Breast epithelium (tissue), 4 donors: ENCODE measurements around the gene EXOC3L1. TPM values are rescaled to one million over a fixed set of nuclear protein-coding genes. Genes with fewer than 3 reads are reported as not detected.

ENCODE experiments used
- DNase-seq, 2 donors: peaks; one replicate each; pipeline ENCODE4 v3.0.0-alpha.2; 2019; ENCODE audit warnings: low spot score in 2 of 2
- H3K27ac ChIP-seq, 2 donors: fragments of 200-600 bp; sonication (generic) in 1 of 2; one replicate each; pipeline ENCODE4 v1.5.1; 2016 to 2019; ENCODE audit warnings: mild to moderate bottlenecking in 1 of 2
- H3K27me3 ChIP-seq, 2 donors: fragments of 200-600 bp; sonication (generic) in 1 of 2; one replicate each; pipeline versions ENCODE4 v1.5.1 to v1.6.0; 2017 to 2019; ENCODE audit warnings: control low read depth in 1 of 2, mild to moderate bottlenecking in 1 of 2
- H3K36me3 ChIP-seq: fragments of 200-600 bp; one replicate; pipeline ENCODE4 v1.5.1; 2019
- H3K4me1 ChIP-seq, 2 donors: fragments of 200-600 bp; sonication (generic); one replicate each; pipeline ENCODE4 v1.5.1; 2016 to 2019; ENCODE audit warnings: control low read depth in 1 of 2
- H3K4me3 ChIP-seq, 3 donors: fragments of 200-600 bp; sonication (generic); 1 replicate in 2 of 3; 2 replicates in 1 of 3; pipeline ENCODE4 v1.5.1; 2016 to 2019; ENCODE audit warnings: mild to moderate bottlenecking in 3 of 3, moderate library complexity in 2 of 3
- H3K9me3 ChIP-seq, 2 donors: fragments of 200-600 bp; sonication (generic) in 1 of 2; one replicate each; pipeline ENCODE4 v1.5.1; 2016 to 2019; ENCODE audit warnings: control low read depth in 1 of 2
- CTCF ChIP-seq, 3 donors: fragments of 450-650 bp; IDR thresholded peaks; one replicate each; pipeline ENCODE4 v1.5.1; 2016 to 2017; ENCODE audit warnings: antibody characterized with exemption in 3 of 3, mild to moderate bottlenecking in 3 of 3, moderate library complexity in 3 of 3
- POLR2A ChIP-seq: fragments of 450-650 bp; IDR thresholded peaks from one replicate; pipeline ENCODE4 v1.6.1; 2016; ENCODE audit warnings: antibody characterized with exemption, mild to moderate bottlenecking, moderate library complexity
- POLR2AphosphoS5 ChIP-seq, 3 donors: sonication (generic); formaldehyde crosslinking; IDR thresholded peaks; one replicate each; pipeline ENCODE4 v1.6.1; 2017; ENCODE audit warnings: antibody characterized with exemption in 3 of 3
- intact Hi-C: fragments of 100-400 bp; cut with DNase I; formaldehyde crosslinking; loops from one replicate; pipeline ENCODE4 v1.15.1; 2023; ENCODE audit warnings: low total_unique reads
- total RNA-seq, 3 donors: library from RNA; depleted of rRNA; stranded (reverse); fragments of >200 nt; gene quantifications; one replicate each; pipeline ENCODE4 v1.1.0, GENCODE V29; 2016

Gene EXOC3L1
- total RNA-seq, 3 donors from 2014 or later: 1.1 to 3.6 (median 2.2) TPM

GRCh38 chr16:67150047-67150832, 39.7 kb downstream of the EXOC3L1 start:
- Histone ChIP-seq H3K27ac (peak overlapping the region; percentile 77 to 81), H3K4me1 (peaks cover 0 to 9% of the 10 kb centered on the region in 2 donors), H3K27me3 (no peaks in the 10 kb centered on the region), H3K4me3 (peak overlapping the region; percentile 66 to 94 (median 69)), H3K9me3 (no peaks in the 10 kb centered on the region), H3K36me3 (no peaks in the 10 kb centered on the region)
- no peak for DNase-seq
- TF ChIP-seq POLR2AphosphoS5 (IDR thresholded peaks at IDR 0.05): peak in 1 of 3 donors; percentile 7
- TF ChIP-seq CTCF (IDR thresholded peaks at IDR 0.05): no peak
- TF ChIP-seq POLR2A: no peak
- intact Hi-C loops: no loop called here

- Histone ChIP-seq H3K27ac (peak overlapping the region in 1 of 2 donors; percentile 81), H3K36me3 (peaks cover 3% of the 10 kb centered on the region), H3K4me3 (peak overlapping the region in 1 of 3 donors; percentile 94), H3K4me1 (peaks cover 0 to 5% of the 10 kb centered on the region in 2 donors), H3K9me3 (no peaks in the 10 kb centered on the region), H3K27me3 (no peaks in the 10 kb centered on the region)
- TF ChIP-seq POLR2A: no peak
- no peak for TF ChIP-seq CTCF (IDR thresholded peaks at IDR 0.05)
- no peak for TF ChIP-seq POLR2AphosphoS5 (IDR thresholded peaks at IDR 0.05)
- intact Hi-C loops: loop anchor here (10.0 kb wide), 2 partner anchors 155 to 185 kb away; partner anchors contain the start of gene CES3
- no peak for DNase-seq
Measured at GRCh38 chr16:67149276-67150046, 40.5 kb downstream of the EXOC3L1 start.

- TF ChIP-seq CTCF (IDR thresholded peaks at IDR 0.05) (no peak), POLR2A (no peak), POLR2AphosphoS5 (IDR thresholded peaks at IDR 0.05) (no peak)
- no peak overlapping the region for H3K4me3 ChIP-seq
- no peaks in the 10 kb centered on the region for H3K9me3 ChIP-seq
- peaks cover 0 to 5% of the 10 kb centered on the region in 2 donors for H3K4me1 ChIP-seq
- H3K36me3 ChIP-seq: peaks cover 4% of the 10 kb centered on the region
- intact Hi-C loops: loop anchor here (10.0 kb wide), 2 partner anchors 154 to 184 kb away; partner anchors contain the start of gene CES3
- H3K27ac ChIP-seq: no peak overlapping the region
- no peak for DNase-seq
- no peaks in the 10 kb centered on the region for H3K27me3 ChIP-seq
Measured at GRCh38 chr16:67148656-67149275, 41.2 kb downstream of the EXOC3L1 start.

GRCh38 chr16:67148221-67148620, 41.7 kb downstream of the EXOC3L1 start:
- peak in 1 of 2 donors; percentile 9 for DNase-seq
- Histone ChIP-seq H3K9me3 (no peaks in the 10 kb centered on the region), H3K27me3 (no peaks in the 10 kb centered on the region), H3K36me3 (peaks cover 4% of the 10 kb centered on the region), H3K4me1 (peaks cover 0 to 5% of the 10 kb centered on the region in 2 donors), H3K4me3 (no peak overlapping the region), H3K27ac (no peak overlapping the region)
- TF ChIP-seq POLR2A (no peak), POLR2AphosphoS5 (IDR thresholded peaks at IDR 0.05) (no peak), CTCF (IDR thresholded peaks at IDR 0.05) (no peak)
- intact Hi-C loops: loop anchor here (10.0 kb wide), 2 partner anchors 153 to 183 kb away; partner anchors contain the start of gene CES3
